KMS-11 (cell line): ENCODE measurements around the gene PVALEF.

Source experiments
- H2AFZ ChIP-seq: fragments of 200-600 bp; sonication (generic); 2 replicates; pipeline ENCODE4 v1.6.1; 2016; ENCODE audit warnings: antibody characterized with exemption, mixed run types, low read depth
- H3K27ac ChIP-seq: fragments of 200-600 bp; sonication (generic); 2 replicates; pipeline ENCODE4 v1.6.1; 2016; ENCODE audit warnings: mild to moderate bottlenecking, mixed run types
- H3K27me3 ChIP-seq: fragments of 200-600 bp; sonication (generic); 2 replicates; pipeline ENCODE4 v1.6.1; 2017; ENCODE audit warnings: mild to moderate bottlenecking, low read depth, mixed run types, moderate library complexity; ENCODE audit not compliant: insufficient read depth
- H3K36me3 ChIP-seq: fragments of 200-600 bp; sonication (generic); 2 replicates; pipeline ENCODE4 v1.6.1; 2017; ENCODE audit warnings: mild to moderate bottlenecking, mixed run types; ENCODE audit not compliant: insufficient read depth
- H3K4me1 ChIP-seq: fragments of 200-600 bp; sonication (generic); 2 replicates; pipeline ENCODE4 v1.6.1; 2016; ENCODE audit warnings: mild to moderate bottlenecking, low read depth, mixed run types; ENCODE audit not compliant: poor library complexity, severe bottlenecking
- H3K4me2 ChIP-seq: fragments of 200-600 bp; sonication (generic); 2 replicates; pipeline ENCODE4 v1.7.0; 2016; ENCODE audit warnings: mild to moderate bottlenecking, mixed run types
- H3K4me3 ChIP-seq: fragments of 200-600 bp; sonication (generic); IDR thresholded peaks from 2 replicates; pipeline ENCODE4 v1.6.1; 2017; ENCODE audit warnings: low read depth, low read length, mixed read lengths; ENCODE audit not compliant: insufficient read depth
- H3K79me2 ChIP-seq: fragments of 200-600 bp; sonication (generic); 2 replicates; pipeline ENCODE4 v1.6.1; 2016; ENCODE audit warnings: low read depth, mixed run types; ENCODE audit not compliant: insufficient read depth
- H3K9ac ChIP-seq: fragments of 200-600 bp; sonication (generic); 2 replicates; pipeline ENCODE4 v1.6.1; 2016; ENCODE audit warnings: mild to moderate bottlenecking, mixed run types
- H4K20me1 ChIP-seq: fragments of 200-600 bp; sonication (generic); 2 replicates; pipeline ENCODE4 v1.6.1; 2016; ENCODE audit warnings: mild to moderate bottlenecking, mixed run types; ENCODE audit not compliant: insufficient read depth
- TF ChIP-seq, protein P1 (sequence below): fragments of 200-600 bp; sonication (generic); conservative IDR thresholded peaks from 2 replicates; pipeline ENCODE4 v1.6.1; 2017; ENCODE audit warnings: low read depth, mild to moderate bottlenecking, antibody characterized with exemption, low read length, moderate library complexity, mixed read lengths

The PVALEF gene

DNA sequence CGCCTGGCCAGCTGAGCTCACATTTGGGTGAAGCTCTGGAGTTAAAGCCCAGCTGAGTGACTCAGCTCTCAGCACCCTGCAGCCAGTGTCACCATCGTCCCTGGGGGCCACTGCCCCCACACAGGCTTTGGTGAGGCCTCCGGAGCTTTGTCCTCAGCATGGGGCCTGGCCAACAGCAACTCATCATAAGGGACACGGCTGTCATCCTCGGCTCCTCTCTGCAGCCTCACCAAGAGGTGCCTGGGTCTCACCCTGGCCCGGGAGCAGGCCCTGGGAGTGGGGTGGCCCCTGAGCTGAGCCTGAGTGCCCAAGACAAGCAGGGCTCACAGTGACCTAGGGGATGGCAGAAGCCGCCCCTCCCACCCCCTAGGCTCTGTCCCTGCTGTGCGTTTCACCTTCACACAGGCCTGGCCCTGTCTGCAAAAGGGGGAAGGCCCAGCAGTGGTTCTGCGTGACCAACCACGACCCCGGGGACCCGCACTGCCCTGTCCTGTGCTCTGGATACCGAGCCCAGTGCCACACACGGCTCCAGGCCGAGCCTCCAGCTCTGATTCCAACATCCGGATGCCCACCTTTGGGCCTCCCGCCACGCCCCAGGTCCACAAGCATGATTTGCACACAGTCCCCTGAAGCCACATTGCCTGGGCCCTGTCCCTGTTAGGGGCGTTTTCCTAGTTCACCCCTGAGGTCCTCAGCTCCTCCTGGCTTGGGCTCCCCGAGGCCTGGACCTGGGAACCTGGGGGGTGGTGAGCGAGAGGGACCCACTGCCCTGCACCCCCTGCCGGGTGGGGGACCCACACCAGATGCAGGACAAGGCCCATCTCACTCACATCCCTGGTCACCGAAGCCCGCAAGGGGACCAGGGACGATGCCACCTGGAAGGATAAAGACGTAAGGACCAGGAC is 22.5 kb downstream of the PVALEF start:
- H3K4me1 ChIP-seq = no peaks in the 10 kb centered on the region
- H4K20me1 ChIP-seq = no peaks in the 10 kb centered on the region
- H3K9ac ChIP-seq = no peak overlapping the region
- H2AFZ ChIP-seq = no peak overlapping the region
- TF ChIP-seq, protein P1, sequence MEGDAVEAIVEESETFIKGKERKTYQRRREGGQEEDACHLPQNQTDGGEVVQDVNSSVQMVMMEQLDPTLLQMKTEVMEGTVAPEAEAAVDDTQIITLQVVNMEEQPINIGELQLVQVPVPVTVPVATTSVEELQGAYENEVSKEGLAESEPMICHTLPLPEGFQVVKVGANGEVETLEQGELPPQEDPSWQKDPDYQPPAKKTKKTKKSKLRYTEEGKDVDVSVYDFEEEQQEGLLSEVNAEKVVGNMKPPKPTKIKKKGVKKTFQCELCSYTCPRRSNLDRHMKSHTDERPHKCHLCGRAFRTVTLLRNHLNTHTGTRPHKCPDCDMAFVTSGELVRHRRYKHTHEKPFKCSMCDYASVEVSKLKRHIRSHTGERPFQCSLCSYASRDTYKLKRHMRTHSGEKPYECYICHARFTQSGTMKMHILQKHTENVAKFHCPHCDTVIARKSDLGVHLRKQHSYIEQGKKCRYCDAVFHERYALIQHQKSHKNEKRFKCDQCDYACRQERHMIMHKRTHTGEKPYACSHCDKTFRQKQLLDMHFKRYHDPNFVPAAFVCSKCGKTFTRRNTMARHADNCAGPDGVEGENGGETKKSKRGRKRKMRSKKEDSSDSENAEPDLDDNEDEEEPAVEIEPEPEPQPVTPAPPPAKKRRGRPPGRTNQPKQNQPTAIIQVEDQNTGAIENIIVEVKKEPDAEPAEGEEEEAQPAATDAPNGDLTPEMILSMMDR = no peak
- H3K36me3 ChIP-seq = no peaks in the 10 kb centered on the region
- no peak overlapping the region for H3K4me3 ChIP-seq
- H3K27ac ChIP-seq = no peak overlapping the region
- no peaks in the 10 kb centered on the region for H3K79me2 ChIP-seq
- peaks cover 36% of the 10 kb centered on the region for H3K27me3 ChIP-seq
- no peak overlapping the region for H3K4me2 ChIP-seq

DNA sequence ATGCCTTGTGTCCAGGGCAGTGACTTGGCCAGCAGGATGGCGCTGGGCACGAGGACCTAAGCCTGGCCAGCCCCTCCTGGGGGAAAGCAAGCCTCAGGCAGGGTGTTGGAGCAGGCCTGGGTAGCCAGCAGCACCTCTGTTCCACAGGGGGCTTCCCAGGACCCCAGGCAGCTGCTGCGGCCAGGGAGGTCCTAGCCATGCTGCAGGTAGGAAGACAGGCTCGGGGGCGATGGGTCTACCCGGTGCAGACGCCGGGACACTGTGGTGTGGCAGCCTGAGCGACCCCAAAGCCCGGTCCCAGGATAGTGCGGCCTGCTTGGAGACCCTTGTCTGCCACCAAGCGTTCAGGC is 23.2 kb downstream of the PVALEF start:
- TF ChIP-seq, protein P1 = no peak
- Histone ChIP-seq H3K9ac (no peak overlapping the region), H3K4me2 (no peak overlapping the region), H3K4me3 (no peak overlapping the region), H3K27ac (no peak overlapping the region), H3K79me2 (no peaks in the 10 kb centered on the region), H3K27me3 (peaks cover 29% of the 10 kb centered on the region), H3K4me1 (no peaks in the 10 kb centered on the region), H3K36me3 (no peaks in the 10 kb centered on the region), H2AFZ (no peak overlapping the region), H4K20me1 (no peaks in the 10 kb centered on the region)

DNA sequence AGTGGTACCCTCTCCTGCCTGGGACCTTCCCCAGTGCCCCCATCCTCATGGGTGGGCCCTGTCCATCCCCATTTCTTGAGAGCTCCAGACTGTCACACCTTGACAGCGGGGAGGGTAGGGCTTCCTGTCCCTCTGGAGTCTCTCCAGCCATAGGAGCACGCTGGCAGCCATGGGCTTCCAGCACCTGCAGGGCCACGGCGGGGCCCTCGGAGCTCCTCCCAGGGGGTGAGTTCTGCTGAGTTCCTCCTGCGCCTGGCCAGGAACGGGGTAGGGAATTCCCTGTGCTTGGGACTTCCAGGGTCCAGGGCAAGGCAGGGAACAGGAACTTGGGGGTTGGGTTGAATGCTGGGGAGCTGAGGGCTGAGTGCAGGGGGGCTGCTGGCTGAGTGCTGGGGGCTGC is 23.7 kb downstream of the PVALEF start:
- Histone ChIP-seq H2AFZ (no peak overlapping the region), H3K4me1 (no peaks in the 10 kb centered on the region), H4K20me1 (no peaks in the 10 kb centered on the region), H3K4me3 (no peak overlapping the region), H3K9ac (no peak overlapping the region), H3K27me3 (peaks cover 24% of the 10 kb centered on the region), H3K4me2 (no peak overlapping the region), H3K79me2 (no peaks in the 10 kb centered on the region), H3K36me3 (no peaks in the 10 kb centered on the region), H3K27ac (no peak overlapping the region)
- TF ChIP-seq, protein P1 = no peak

DNA sequence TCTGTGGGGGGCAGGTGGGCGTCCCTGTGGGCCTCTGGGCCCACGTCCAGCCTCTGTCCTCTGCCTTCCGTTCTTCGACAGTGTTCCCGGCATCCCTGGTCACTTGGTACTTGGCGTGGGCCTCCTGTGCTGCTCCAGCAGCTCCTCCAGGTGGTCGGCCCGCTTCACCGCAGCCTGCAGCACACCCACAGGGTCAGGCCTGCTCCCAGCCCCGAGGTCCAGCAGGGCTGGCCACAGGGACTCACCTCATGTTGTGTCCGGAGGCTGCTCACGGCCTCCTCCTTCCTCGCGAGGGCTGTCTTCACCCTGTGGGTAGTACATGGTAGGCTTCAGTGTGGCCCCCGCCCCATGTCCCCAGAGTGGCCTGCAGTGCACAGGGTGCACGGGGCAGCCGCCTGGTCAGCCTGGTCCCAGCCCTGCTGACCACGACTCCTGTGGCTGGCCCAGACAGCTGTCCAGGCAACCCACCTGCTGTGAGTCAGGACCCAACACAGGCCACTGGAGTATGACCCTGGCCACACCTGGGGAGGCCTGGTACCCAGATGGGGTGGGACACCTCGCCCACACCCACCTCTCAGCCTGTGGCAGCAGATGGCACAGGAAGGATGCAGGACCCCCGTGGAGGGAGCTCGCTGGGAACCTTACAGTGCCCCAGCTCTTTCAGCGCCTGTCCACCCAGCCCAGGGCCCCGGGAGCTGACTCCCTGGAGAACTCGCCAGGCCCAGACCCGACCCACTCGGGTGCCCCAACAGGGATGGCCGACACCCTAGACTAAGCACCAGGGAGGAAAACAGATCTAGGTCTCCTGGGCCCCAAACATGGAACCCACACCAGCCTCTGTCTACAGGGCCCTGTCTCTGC is 24.6 kb downstream of the PVALEF start:
- Histone ChIP-seq H3K27me3 (peaks cover 15% of the 10 kb centered on the region), H3K79me2 (no peaks in the 10 kb centered on the region), H3K4me2 (no peak overlapping the region), H3K4me3 (no peak overlapping the region), H3K9ac (no peak overlapping the region), H2AFZ (no peak overlapping the region), H3K27ac (no peak overlapping the region), H3K4me1 (no peaks in the 10 kb centered on the region), H4K20me1 (no peaks in the 10 kb centered on the region), H3K36me3 (no peaks in the 10 kb centered on the region)
- TF ChIP-seq, protein P1 = no peak
